K562 (cell line): ENCODE data around the gene SMIM3. TPM values are rescaled to one million over a fixed set of nuclear protein-coding genes. Genes with fewer than 3 reads are reported as not detected.
A peak's percentile ranks its signal among the peaks of the same experiment; 100 is the strongest.

ENCODE experiments used
- CBFA2T3 ChIP-seq: fragments of 450-650 bp; IDR thresholded peaks from 2 replicates; pipeline ENCODE4 v1.6.1; 2017
- HDAC2 ChIP-seq: fragments of 450-650 bp; IDR thresholded peaks from 2 replicates; pipeline ENCODE4 v1.6.1; 2016; ENCODE audit warnings: mild to moderate bottlenecking
- MXD1 ChIP-seq: fragments of 250-450 bp; sonication (Bioruptor Pico); IDR thresholded peaks from 2 replicates; pipeline ENCODE4 v1.8.0; 2021; ENCODE audit warnings: borderline replicate concordance, mild to moderate bottlenecking, moderate library complexity; ENCODE audit not compliant: poor library complexity, severe bottlenecking
- NFIC ChIP-seq: fragments of 450-650 bp; IDR thresholded peaks from 2 replicates; pipeline ENCODE4 v1.6.1; 2017; ENCODE audit warnings: mild to moderate bottlenecking, inconsistent platforms
- NFRKB ChIP-seq: fragments of 450-650 bp; IDR thresholded peaks from 2 replicates; pipeline ENCODE4 v1.6.1; 2016; ENCODE audit warnings: low read depth
- RB1 ChIP-seq: fragments of 450-650 bp; IDR thresholded peaks from 2 replicates; pipeline ENCODE4 v1.6.1; 2017; ENCODE audit warnings: low read depth, mild to moderate bottlenecking
- RFX7 ChIP-seq: fragments of 250-450 bp; sonication (Bioruptor Pico); IDR thresholded peaks from 2 replicates; pipeline ENCODE4 v1.5.1; 2021; ENCODE audit warnings: mild to moderate bottlenecking
- SMAD2 ChIP-seq: fragments of 150-350 bp; IDR thresholded peaks from 2 replicates; pipeline ENCODE4 v1.6.1; 2014; ENCODE audit warnings: low read depth, mild to moderate bottlenecking, low read length
- XRCC5 ChIP-seq: fragments of 200-400 bp; formaldehyde crosslinking; IDR thresholded peaks from 2 replicates; pipeline ENCODE4 v1.6.1; 2017; ENCODE audit warnings: low read depth, mild to moderate bottlenecking, low read length
- ZBTB49 ChIP-seq: sonication (generic); formaldehyde crosslinking; IDR thresholded peaks from 2 replicates; pipeline ENCODE4 v1.8.0; 2022; ENCODE audit warnings: missing genetic modification reagents, mild to moderate bottlenecking, borderline replicate concordance
- ZNF277 ChIP-seq: fragments of 250-450 bp; sonication (Bioruptor Pico); IDR thresholded peaks from 2 replicates; pipeline ENCODE4 v1.8.0; 2022; ENCODE audit warnings: inconsistent platforms, mild to moderate bottlenecking, moderate library complexity, borderline replicate concordance
- ZNF785 ChIP-seq: fragments of 250-450 bp; sonication (Bioruptor Pico); IDR thresholded peaks from 2 replicates; pipeline ENCODE4 v1.4.0; 2020; ENCODE audit warnings: mild to moderate bottlenecking
- polyA plus RNA-seq, 8 experiments: library from polyadenylated mRNA; depleted of rRNA in 4 of 8; stranded (reverse) in 5 of 8; unstranded in 3 of 8; fragments of >200 nt; fragmentation: Nextera tagmentation in 2 of 8; fragmentation: Illumina TruSeq in 1 of 8; extraction: Ambion mirVana in 2 of 8; extraction: Trizol in 1 of 8; gene quantifications; 2 replicates each; pipeline versions ENCODE4 v1.2.1 to v1.2.3, GENCODE V29; 2011 to 2014; ENCODE audit warnings: inconsistent platforms in 1 of 8, missing spikeins in 1 of 8
- total RNA-seq, 7 experiments: library from RNA; depleted of rRNA in 6 of 7; stranded (reverse); fragments of >200 nt in 6 of 7; fragmentation: Illumina TruSeq in 2 of 7; extraction: Trizol in 2 of 7; gene quantifications; 2 replicates each; pipeline versions ENCODE4 v1.2.1 to v1.2.3, GENCODE V29; 2011 to 2021; ENCODE audit warnings: low replicate concordance in 1 of 7
- TF ChIP-seq, protein P1 (sequence below): fragments of 450-650 bp; IDR thresholded peaks from 2 replicates; pipeline ENCODE4 v1.6.1; 2017; ENCODE audit warnings: antibody characterized with exemption
- TF ChIP-seq, protein P2 (sequence below): fragments of 450-650 bp; IDR thresholded peaks from one replicate; pipeline ENCODE4 v1.6.1; 2018; ENCODE audit warnings: mild to moderate bottlenecking, moderate library complexity; ENCODE audit not compliant: partially characterized antibody
- TF ChIP-seq, protein P3 (sequence below): fragments of 250-450 bp; sonication (Bioruptor Pico); IDR thresholded peaks from 2 replicates; pipeline ENCODE4 v1.8.0; 2021; ENCODE audit warnings: moderate library complexity, mild to moderate bottlenecking, inconsistent platforms
- TF ChIP-seq, protein P4 (sequence below): IDR thresholded peaks from 2 replicates; pipeline ENCODE4 v1.6.1; 2011; ENCODE audit warnings: borderline replicate concordance, low read depth, mild to moderate bottlenecking, moderate library complexity, low read length; ENCODE audit not compliant: insufficient read depth, poor library complexity, severe bottlenecking

Gene SMIM3
- total and polyA plus RNA-seq, 9 of the 15 experiments (the other 6 are each of a cell fraction or from before 2014, with no cell fraction given): 4.1 to 27.7 (median 13.6) TPM

GRCh38 chr5:150777685-150778084 is 872 bp upstream of the SMIM3 start (continued):
- TF ChIP-seq, protein P1, sequence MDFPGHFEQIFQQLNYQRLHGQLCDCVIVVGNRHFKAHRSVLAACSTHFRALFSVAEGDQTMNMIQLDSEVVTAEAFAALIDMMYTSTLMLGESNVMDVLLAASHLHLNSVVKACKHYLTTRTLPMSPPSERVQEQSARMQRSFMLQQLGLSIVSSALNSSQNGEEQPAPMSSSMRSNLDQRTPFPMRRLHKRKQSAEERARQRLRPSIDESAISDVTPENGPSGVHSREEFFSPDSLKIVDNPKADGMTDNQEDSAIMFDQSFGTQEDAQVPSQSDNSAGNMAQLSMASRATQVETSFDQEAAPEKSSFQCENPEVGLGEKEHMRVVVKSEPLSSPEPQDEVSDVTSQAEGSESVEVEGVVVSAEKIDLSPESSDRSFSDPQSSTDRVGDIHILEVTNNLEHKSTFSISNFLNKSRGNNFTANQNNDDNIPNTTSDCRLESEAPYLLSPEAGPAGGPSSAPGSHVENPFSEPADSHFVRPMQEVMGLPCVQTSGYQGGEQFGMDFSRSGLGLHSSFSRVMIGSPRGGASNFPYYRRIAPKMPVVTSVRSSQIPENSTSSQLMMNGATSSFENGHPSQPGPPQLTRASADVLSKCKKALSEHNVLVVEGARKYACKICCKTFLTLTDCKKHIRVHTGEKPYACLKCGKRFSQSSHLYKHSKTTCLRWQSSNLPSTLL: no peak
- TF ChIP-seq XRCC5: no peak
- TF ChIP-seq, protein P2, sequence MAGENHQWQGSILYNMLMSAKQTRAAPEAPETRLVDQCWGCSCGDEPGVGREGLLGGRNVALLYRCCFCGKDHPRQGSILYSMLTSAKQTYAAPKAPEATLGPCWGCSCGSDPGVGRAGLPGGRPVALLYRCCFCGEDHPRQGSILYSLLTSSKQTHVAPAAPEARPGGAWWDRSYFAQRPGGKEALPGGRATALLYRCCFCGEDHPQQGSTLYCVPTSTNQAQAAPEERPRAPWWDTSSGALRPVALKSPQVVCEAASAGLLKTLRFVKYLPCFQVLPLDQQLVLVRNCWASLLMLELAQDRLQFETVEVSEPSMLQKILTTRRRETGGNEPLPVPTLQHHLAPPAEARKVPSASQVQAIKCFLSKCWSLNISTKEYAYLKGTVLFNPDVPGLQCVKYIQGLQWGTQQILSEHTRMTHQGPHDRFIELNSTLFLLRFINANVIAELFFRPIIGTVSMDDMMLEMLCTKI: no peak
- TF ChIP-seq NFRKB: no peak
- no peak for TF ChIP-seq MXD1 (CRISPR knock-in tag)
- no peak for TF ChIP-seq RFX7 (CRISPR knock-in tag)
- TF ChIP-seq SMAD2: no peak
- TF ChIP-seq, protein P3, sequence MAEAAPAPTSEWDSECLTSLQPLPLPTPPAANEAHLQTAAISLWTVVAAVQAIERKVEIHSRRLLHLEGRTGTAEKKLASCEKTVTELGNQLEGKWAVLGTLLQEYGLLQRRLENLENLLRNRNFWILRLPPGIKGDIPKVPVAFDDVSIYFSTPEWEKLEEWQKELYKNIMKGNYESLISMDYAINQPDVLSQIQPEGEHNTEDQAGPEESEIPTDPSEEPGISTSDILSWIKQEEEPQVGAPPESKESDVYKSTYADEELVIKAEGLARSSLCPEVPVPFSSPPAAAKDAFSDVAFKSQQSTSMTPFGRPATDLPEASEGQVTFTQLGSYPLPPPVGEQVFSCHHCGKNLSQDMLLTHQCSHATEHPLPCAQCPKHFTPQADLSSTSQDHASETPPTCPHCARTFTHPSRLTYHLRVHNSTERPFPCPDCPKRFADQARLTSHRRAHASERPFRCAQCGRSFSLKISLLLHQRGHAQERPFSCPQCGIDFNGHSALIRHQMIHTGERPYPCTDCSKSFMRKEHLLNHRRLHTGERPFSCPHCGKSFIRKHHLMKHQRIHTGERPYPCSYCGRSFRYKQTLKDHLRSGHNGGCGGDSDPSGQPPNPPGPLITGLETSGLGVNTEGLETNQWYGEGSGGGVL (CRISPR knock-in tag): no peak
- no peak for TF ChIP-seq ZNF277 (CRISPR knock-in tag)
- no peak for TF ChIP-seq NFIC
- TF ChIP-seq CBFA2T3: peak; percentile 19; the same call in 1 of the 2 replicates
- TF ChIP-seq ZNF785 (CRISPR knock-in tag): no peak
- TF ChIP-seq ZBTB49 (CRISPR knock-in tag): no peak
- no peak for TF ChIP-seq RB1
- TF ChIP-seq, protein P4, sequence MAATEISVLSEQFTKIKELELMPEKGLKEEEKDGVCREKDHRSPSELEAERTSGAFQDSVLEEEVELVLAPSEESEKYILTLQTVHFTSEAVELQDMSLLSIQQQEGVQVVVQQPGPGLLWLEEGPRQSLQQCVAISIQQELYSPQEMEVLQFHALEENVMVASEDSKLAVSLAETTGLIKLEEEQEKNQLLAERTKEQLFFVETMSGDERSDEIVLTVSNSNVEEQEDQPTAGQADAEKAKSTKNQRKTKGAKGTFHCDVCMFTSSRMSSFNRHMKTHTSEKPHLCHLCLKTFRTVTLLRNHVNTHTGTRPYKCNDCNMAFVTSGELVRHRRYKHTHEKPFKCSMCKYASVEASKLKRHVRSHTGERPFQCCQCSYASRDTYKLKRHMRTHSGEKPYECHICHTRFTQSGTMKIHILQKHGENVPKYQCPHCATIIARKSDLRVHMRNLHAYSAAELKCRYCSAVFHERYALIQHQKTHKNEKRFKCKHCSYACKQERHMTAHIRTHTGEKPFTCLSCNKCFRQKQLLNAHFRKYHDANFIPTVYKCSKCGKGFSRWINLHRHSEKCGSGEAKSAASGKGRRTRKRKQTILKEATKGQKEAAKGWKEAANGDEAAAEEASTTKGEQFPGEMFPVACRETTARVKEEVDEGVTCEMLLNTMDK: no peak
- no peak for TF ChIP-seq HDAC2
